Measurements from ENCODE around the gene RAB40C. TPM values are rescaled to one million over a fixed set of nuclear protein-coding genes. Genes with fewer than 3 reads are reported as not detected.

The RAB40C gene
- total and polyA plus RNA-seq, 2 donors, result 20.1 to 43.3 TPM

- Histone ChIP-seq H3K27me3 (ENCODE audit: control insufficient read depth in 2 of 2, insufficient read depth in 1 of 2, low read length in 1 of 2) (peaks cover 50 to 57% of the 10 kb centered on the region in 2 donors), H3K27ac (ENCODE audit: low read depth in 1 of 2, low read length in 1 of 2) (no peak overlapping the region), H3K4me1 (ENCODE audit: control insufficient read depth in 2 of 2, insufficient read depth in 2 of 2, low read length in 2 of 2) (peaks cover 0 to 5% of the 10 kb centered on the region in 2 donors), H3K4me3 (ENCODE audit: low read length in 2 of 2) (no peak overlapping the region), H3K9me3 (ENCODE audit: control insufficient read depth in 2 of 2, insufficient read depth in 1 of 2, low read length in 1 of 2) (peaks cover 0 to 4% of the 10 kb centered on the region in 2 donors), H3K36me3 (ENCODE audit: control insufficient read depth in 2 of 2, insufficient read depth in 2 of 2, low read length in 1 of 2) (peaks cover 3 to 15% of the 10 kb centered on the region in 2 donors)
- no peak for DNase-seq (ENCODE audit: low read depth in 6 of 9, low spot score in 9 of 9)
- WGBS, result 61% methylated on average over 22 of the region's 22 CpGs
Measured at GRCh38 chr16:558298-559020, 31.4 kb upstream of the RAB40C start.

- no peak overlapping the region for H3K4me3 ChIP-seq (ENCODE audit: low read length in 2 of 2)
- peaks cover 0 to 4% of the 10 kb centered on the region in 2 donors for H3K9me3 ChIP-seq (ENCODE audit: control insufficient read depth in 2 of 2, insufficient read depth in 1 of 2, low read length in 1 of 2)
- H3K36me3 ChIP-seq (ENCODE audit: control insufficient read depth in 2 of 2, insufficient read depth in 2 of 2, low read length in 1 of 2), result peaks cover under 1 to 10% of the 10 kb centered on the region in 2 donors
- peaks cover 0 to 5% of the 10 kb centered on the region in 2 donors for H3K4me1 ChIP-seq (ENCODE audit: control insufficient read depth in 2 of 2, insufficient read depth in 2 of 2, low read length in 2 of 2)
- H3K27me3 ChIP-seq (ENCODE audit: control insufficient read depth in 2 of 2, insufficient read depth in 1 of 2, low read length in 1 of 2), result peaks cover 50 to 59% of the 10 kb centered on the region in 2 donors
- H3K27ac ChIP-seq (ENCODE audit: low read depth in 1 of 2, low read length in 1 of 2), result no peak overlapping the region
- DNase-seq (ENCODE audit: low read depth in 6 of 9, low spot score in 9 of 9), result no peak
- 94% methylated on average over 15 of the region's 15 CpGs for WGBS
Measured at GRCh38 chr16:559021-559380, 30.9 kb upstream of the RAB40C start.

- H3K4me1 ChIP-seq (ENCODE audit: control insufficient read depth in 2 of 2, insufficient read depth in 2 of 2, low read length in 2 of 2), result peaks cover 0 to 5% of the 10 kb centered on the region in 2 donors
- 26% methylated on average over 62 of the region's 62 CpGs for WGBS
- peaks cover 50 to 59% of the 10 kb centered on the region in 2 donors for H3K27me3 ChIP-seq (ENCODE audit: control insufficient read depth in 2 of 2, insufficient read depth in 1 of 2, low read length in 1 of 2)
- peaks cover 0 to 4% of the 10 kb centered on the region in 2 donors for H3K9me3 ChIP-seq (ENCODE audit: control insufficient read depth in 2 of 2, insufficient read depth in 1 of 2, low read length in 1 of 2)
- peaks cover 0 to 4% of the 10 kb centered on the region in 2 donors for H3K36me3 ChIP-seq (ENCODE audit: control insufficient read depth in 2 of 2, insufficient read depth in 2 of 2, low read length in 1 of 2)
- no peak overlapping the region for H3K4me3 ChIP-seq (ENCODE audit: low read length in 2 of 2)
- H3K27ac ChIP-seq (ENCODE audit: low read depth in 1 of 2, low read length in 1 of 2), result no peak overlapping the region
- DNase-seq (ENCODE audit: low read depth in 6 of 9, low spot score in 9 of 9), result no peak
Measured at GRCh38 chr16:559411-560203, 30.3 kb upstream of the RAB40C start.

GRCh38 chr16:560204-560700 is 29.6 kb upstream of the RAB40C start, which contains the start of gene PRR35:
Gene PRR35 (plus strand): TSS chr16:560394. CDS start chr16:563295, 2,901 bp downstream.
- Histone ChIP-seq H3K36me3 (ENCODE audit: control insufficient read depth in 2 of 2, insufficient read depth in 2 of 2, low read length in 1 of 2) (no peaks in the 10 kb centered on the region), H3K4me3 (ENCODE audit: low read length in 2 of 2) (no peak within 1 kb of the TSS), H3K4me1 (ENCODE audit: control insufficient read depth in 2 of 2, insufficient read depth in 2 of 2, low read length in 2 of 2) (peaks cover 0 to 5% of the 10 kb centered on the region in 2 donors), H3K27ac (ENCODE audit: low read depth in 1 of 2, low read length in 1 of 2) (no peak within 1 kb of the TSS), H3K9me3 (ENCODE audit: control insufficient read depth in 2 of 2, insufficient read depth in 1 of 2, low read length in 1 of 2) (peaks cover 0 to 4% of the 10 kb centered on the region in 2 donors), H3K27me3 (ENCODE audit: control insufficient read depth in 2 of 2, insufficient read depth in 1 of 2, low read length in 1 of 2) (peaks cover 50 to 59% of the 10 kb centered on the region in 2 donors)
- DNase-seq (ENCODE audit: low read depth in 6 of 9, low spot score in 9 of 9), result no peak
- WGBS, result 3% methylated on average over 84 of the region's 84 CpGs

- Histone ChIP-seq H3K27ac (ENCODE audit: low read depth in 1 of 2, low read length in 1 of 2) (no peak overlapping the region), H3K27me3 (ENCODE audit: control insufficient read depth in 2 of 2, insufficient read depth in 1 of 2, low read length in 1 of 2) (peaks cover 50 to 59% of the 10 kb centered on the region in 2 donors), H3K4me1 (ENCODE audit: control insufficient read depth in 2 of 2, insufficient read depth in 2 of 2, low read length in 2 of 2) (peaks cover under 1 to 6% of the 10 kb centered on the region in 2 donors), H3K9me3 (ENCODE audit: control insufficient read depth in 2 of 2, insufficient read depth in 1 of 2, low read length in 1 of 2) (peaks cover 0 to 4% of the 10 kb centered on the region in 2 donors), H3K4me3 (ENCODE audit: low read length in 2 of 2) (no peak overlapping the region), H3K36me3 (ENCODE audit: control insufficient read depth in 2 of 2, insufficient read depth in 2 of 2, low read length in 1 of 2) (no peaks in the 10 kb centered on the region)
- no peak for DNase-seq (ENCODE audit: low read depth in 6 of 9, low spot score in 9 of 9)
- 29% methylated on average over 53 of the region's 54 CpGs for WGBS
Measured at GRCh38 chr16:560701-561412, 29.0 kb upstream of the RAB40C start.

DNA sequence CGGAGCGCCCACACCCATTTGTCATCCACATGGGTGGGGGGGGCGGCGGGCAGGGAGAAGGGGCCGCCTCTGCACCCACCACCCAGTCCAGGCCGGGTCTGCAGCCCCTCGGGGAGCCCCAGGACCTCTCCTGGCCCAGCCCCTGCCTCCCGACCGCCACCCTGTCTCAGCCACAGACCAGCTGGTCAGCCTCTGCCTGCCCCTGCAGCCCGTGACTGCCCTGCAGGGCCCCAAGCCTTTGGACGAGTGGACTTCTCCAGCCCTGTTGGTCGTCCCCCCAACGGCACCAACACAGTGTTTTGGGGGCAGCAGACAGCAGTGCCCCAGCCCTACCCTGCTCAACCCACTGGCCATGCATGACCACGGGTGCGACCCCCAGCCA is 28.5 kb upstream of the RAB40C start:
- WGBS, result 85% methylated on average over 15 of the region's 15 CpGs
- H3K4me1 ChIP-seq (ENCODE audit: control insufficient read depth in 2 of 2, insufficient read depth in 2 of 2, low read length in 2 of 2), result peaks cover 5 to 11% of the 10 kb centered on the region in 2 donors
- DNase-seq (ENCODE audit: low read depth in 6 of 9, low spot score in 9 of 9), result no peak

DNA sequence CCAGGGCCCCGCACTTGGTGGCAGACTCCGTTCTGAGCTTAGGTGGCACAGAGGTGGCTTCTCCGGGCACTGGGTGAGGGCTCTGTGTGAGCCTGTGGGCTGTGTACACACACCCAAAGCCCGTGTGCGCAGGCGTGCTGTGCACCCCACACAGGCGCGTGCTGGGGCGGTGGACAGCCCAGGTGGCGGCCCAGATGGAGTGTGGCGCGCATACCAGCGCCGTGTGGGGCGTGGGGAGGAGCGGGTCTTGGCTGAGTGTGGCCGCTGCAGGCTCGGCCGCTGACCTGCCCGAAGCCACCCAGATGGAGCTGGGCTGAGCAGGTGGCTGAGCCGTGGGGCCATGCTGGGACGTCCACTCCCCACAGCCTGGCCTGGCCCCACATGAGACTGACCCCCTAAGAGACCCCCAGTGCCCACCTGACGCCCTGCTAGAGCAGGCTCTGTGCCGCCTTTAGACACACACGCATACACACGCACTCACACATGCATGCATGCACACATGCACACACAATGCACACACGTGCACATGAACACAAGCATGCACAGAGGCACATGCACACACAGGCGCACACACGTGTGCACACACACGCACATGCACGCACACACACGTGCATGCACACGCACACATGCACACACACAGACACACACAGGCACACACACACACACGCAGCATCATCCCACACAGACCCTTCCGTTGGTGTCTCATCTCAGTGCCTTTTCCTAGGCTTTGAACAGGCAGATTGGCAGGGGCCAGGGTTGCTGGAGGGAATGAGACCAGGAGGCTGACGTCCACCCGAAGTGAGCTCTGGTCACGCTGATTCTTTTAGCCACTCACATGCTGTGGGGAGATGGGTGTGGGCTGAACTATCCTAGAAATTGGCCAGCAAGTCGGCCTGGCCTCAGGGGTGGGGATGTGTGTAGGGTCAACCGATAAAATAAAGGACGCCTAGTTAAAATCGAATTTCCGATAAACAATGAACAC is 27.6 kb upstream of the RAB40C start:
- WGBS, result 95% methylated on average over 43 of the region's 43 CpGs
- H3K4me1 ChIP-seq (ENCODE audit: control insufficient read depth in 2 of 2, insufficient read depth in 2 of 2, low read length in 2 of 2), result peaks cover 7 to 20% of the 10 kb centered on the region in 2 donors
- H3K9me3 ChIP-seq (ENCODE audit: control insufficient read depth in 2 of 2, insufficient read depth in 1 of 2, low read length in 1 of 2), result peaks cover 0 to 6% of the 10 kb centered on the region in 2 donors
- no peak overlapping the region for H3K4me3 ChIP-seq (ENCODE audit: low read length in 2 of 2)
- H3K27me3 ChIP-seq (ENCODE audit: control insufficient read depth in 2 of 2, insufficient read depth in 1 of 2, low read length in 1 of 2), result peaks cover 50 to 56% of the 10 kb centered on the region in 2 donors
- DNase-seq (ENCODE audit: low read depth in 6 of 9, low spot score in 9 of 9), result no peak
- H3K27ac ChIP-seq (ENCODE audit: low read depth in 1 of 2, low read length in 1 of 2), result no peak overlapping the region
- no peaks in the 10 kb centered on the region for H3K36me3 ChIP-seq (ENCODE audit: control insufficient read depth in 2 of 2, insufficient read depth in 2 of 2, low read length in 1 of 2)

More for the DNA sequence above, 28.5 kb upstream of the RAB40C start:
- Histone ChIP-seq H3K9me3 (ENCODE audit: control insufficient read depth in 2 of 2, insufficient read depth in 1 of 2, low read length in 1 of 2) (peaks cover 0 to 4% of the 10 kb centered on the region in 2 donors), H3K36me3 (ENCODE audit: control insufficient read depth in 2 of 2, insufficient read depth in 2 of 2, low read length in 1 of 2) (no peaks in the 10 kb centered on the region), H3K27ac (ENCODE audit: low read depth in 1 of 2, low read length in 1 of 2) (no peak overlapping the region), H3K27me3 (ENCODE audit: control insufficient read depth in 2 of 2, insufficient read depth in 1 of 2, low read length in 1 of 2) (peaks cover 50 to 59% of the 10 kb centered on the region in 2 donors), H3K4me3 (ENCODE audit: low read length in 2 of 2) (no peak overlapping the region)

- Histone ChIP-seq H3K27me3 (ENCODE audit: control insufficient read depth in 2 of 2, insufficient read depth in 1 of 2, low read length in 1 of 2) (peaks cover 46 to 47% of the 10 kb centered on the region in 2 donors), H3K4me1 (ENCODE audit: control insufficient read depth in 2 of 2, insufficient read depth in 2 of 2, low read length in 2 of 2) (peaks cover 7 to 26% of the 10 kb centered on the region in 2 donors)
- no peak for DNase-seq (ENCODE audit: low read depth in 6 of 9, low spot score in 9 of 9)
Measured at GRCh38 chr16:563072-563644, 26.7 kb upstream of the RAB40C start.

More at GRCh38 chr16:563072-563644, 26.7 kb upstream of the RAB40C start:
- no peak overlapping the region for H3K4me3 ChIP-seq (ENCODE audit: low read length in 2 of 2)
- no peaks in the 10 kb centered on the region for H3K36me3 ChIP-seq (ENCODE audit: control insufficient read depth in 2 of 2, insufficient read depth in 2 of 2, low read length in 1 of 2)
- H3K27ac ChIP-seq (ENCODE audit: low read depth in 1 of 2, low read length in 1 of 2), result no peak overlapping the region
- WGBS, result 95% methylated on average over 30 of the region's 30 CpGs
- peaks cover 0 to 8% of the 10 kb centered on the region in 2 donors for H3K9me3 ChIP-seq (ENCODE audit: control insufficient read depth in 2 of 2, insufficient read depth in 1 of 2, low read length in 1 of 2)
